Activated T-helper 1 cell treated with anti-CD3 and anti-CD28 coated beads, Interleukin-12 subunit alpha, Interleukin-12 subunit beta, Interleukin-2, Interleukin-4 antibody, amounts not matched to agents 30 ng/mL and 10 ng/mL and 1 ng/mL, durations not matched to agents 14 hours and 24 hours and 36 hours (primary cell): ENCODE results near the gene S1PR1. TPM values are rescaled to one million over a fixed set of nuclear protein-coding genes. Genes with fewer than 3 reads are reported as not detected.

Experiments used
- DNase-seq: peaks from one replicate; pipeline ENCODE4 v3.0.0; 2021; ENCODE audit warnings: low spot score
- H3K27ac Mint-ChIP-seq: one replicate; pipeline ENCODE4 v1.8.0; 2021; ENCODE audit warnings: mild to moderate bottlenecking, mixed read lengths
- H3K27me3 Mint-ChIP-seq: one replicate; pipeline ENCODE4 v1.8.0; 2022; ENCODE audit warnings: mild to moderate bottlenecking, moderate library complexity, mixed read lengths; ENCODE audit not compliant: insufficient read depth
- H3K36me3 Mint-ChIP-seq: one replicate; pipeline ENCODE4 v1.8.0; 2021; ENCODE audit warnings: low read depth, mixed read lengths
- H3K4me1 Mint-ChIP-seq: one replicate; pipeline ENCODE4 v1.8.0; 2021; ENCODE audit warnings: low read depth, mixed read lengths
- H3K4me3 Mint-ChIP-seq: one replicate; pipeline ENCODE4 v1.8.0; 2021; ENCODE audit warnings: mild to moderate bottlenecking, moderate library complexity, mixed read lengths
- H3K9me3 Mint-ChIP-seq: one replicate; pipeline ENCODE4 v1.8.0; 2021; ENCODE audit warnings: mixed read lengths
- intact Hi-C: fragments of 100-400 bp; cut with micrococcal nuclease; formaldehyde crosslinking; loops from one replicate; pipeline ENCODE4 v1.15.1; 2024
- total RNA-seq: library from RNA; stranded (reverse); gene quantifications from 2 replicates; pipeline ENCODE4 v1.2.3, GENCODE V29; 2022

The S1PR1 gene
- total RNA-seq, 1 donor from 2014 or later: 42.5 TPM

DNA sequence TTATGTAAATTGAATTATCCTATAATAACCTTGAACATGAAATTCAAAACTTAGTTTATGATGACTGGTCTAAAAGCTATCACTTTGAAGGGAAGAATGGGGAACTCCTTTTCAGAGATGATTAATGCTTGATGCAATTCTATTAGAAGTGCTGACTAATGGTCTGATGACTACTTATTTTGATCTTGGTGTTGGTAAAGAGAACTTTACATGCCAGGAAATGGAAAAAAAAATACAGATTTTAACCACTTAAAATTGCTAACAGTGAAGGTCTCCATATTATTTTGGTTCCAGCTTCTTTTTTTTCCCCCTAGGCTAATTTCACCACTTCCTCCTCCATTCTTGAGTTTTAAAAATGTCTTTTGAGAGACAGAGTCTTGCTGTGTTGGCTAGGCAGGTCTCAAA, 22.9 kb downstream of the S1PR1 start:
- Mint-ChIP-seq H3K36me3 (peaks cover 2% of the 10 kb centered on the region), H3K27me3 (no peaks in the 10 kb centered on the region), H3K9me3 (no peaks in the 10 kb centered on the region), H3K4me3 (no peak overlapping the region), H3K27ac (peak overlapping the region; percentile 19), H3K4me1 (peaks cover 62% of the 10 kb centered on the region)
- intact Hi-C loops: no loop called here
- no peak for DNase-seq

DNA sequence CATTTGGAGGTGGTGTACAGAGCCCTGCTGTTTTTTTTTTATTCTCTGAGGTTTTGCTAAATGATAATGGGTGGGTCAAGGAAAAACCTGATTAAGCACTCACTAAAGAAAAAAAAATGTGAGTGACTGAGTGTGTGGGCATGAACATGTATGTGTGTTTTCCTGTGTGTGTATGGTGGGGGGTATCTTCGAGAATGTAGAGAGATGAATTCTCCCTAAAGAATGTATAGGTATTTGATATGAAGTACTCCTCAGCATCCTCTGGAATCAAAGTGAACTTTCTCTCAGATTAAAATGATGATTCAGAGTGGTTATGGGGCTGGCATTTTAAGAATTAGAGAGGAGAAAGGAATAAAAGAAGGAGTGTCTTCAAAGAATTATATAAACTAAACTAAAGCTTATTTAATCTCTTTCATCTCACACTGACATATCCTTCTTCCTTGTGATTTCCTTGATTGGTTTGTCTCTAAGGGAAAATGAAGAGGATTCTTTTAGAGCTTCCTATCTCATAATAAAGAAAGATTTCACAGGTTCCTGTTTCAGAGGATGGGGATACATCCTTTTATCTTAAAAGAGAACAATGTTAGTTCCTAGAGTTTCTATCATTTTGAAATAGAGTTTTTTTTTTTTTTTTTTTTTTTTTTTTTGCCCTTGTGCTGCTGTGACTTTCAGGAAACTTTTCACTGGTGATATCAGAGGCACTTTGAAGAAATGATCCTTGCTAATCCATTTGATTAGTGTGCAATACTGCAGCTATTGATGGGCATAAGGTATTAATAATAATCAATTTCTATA, 23.9 kb downstream of the S1PR1 start:
- Mint-ChIP-seq H3K27ac (peak overlapping the region; percentile 21), H3K4me3 (peak overlapping the region; percentile 4), H3K27me3 (no peaks in the 10 kb centered on the region), H3K9me3 (no peaks in the 10 kb centered on the region), H3K36me3 (peaks cover 8% of the 10 kb centered on the region), H3K4me1 (peaks cover 72% of the 10 kb centered on the region)
- intact Hi-C loops: no loop called here
- DNase-seq: no peak

DNA sequence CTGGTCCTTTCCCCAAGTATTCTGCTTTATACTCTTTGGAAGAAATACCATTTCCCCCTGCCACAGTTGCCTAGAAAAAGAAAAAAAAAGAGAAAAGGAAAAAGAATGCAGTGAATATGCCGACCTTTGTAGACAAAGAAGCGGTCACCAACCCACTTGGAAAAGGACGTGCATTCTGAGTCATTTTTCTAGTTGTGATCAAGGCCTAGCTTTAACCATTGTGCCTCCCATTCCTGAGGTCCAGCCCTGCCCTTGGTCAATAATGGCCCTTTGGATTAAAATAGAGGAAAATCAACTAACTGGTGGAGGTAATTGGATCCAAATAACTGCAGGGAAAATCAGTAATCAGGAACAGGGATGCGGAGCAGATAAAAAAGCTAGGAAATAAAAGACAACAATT, 24.8 kb downstream of the S1PR1 start:
- Mint-ChIP-seq H3K9me3 (no peaks in the 10 kb centered on the region), H3K36me3 (peaks cover 8% of the 10 kb centered on the region), H3K27me3 (no peaks in the 10 kb centered on the region), H3K4me1 (peaks cover 73% of the 10 kb centered on the region), H3K4me3 (no peak overlapping the region), H3K27ac (no peak overlapping the region)
- intact Hi-C loops: loop anchor here (1.0 kb wide), 1 partner anchor 7 kb away; no protein-coding TSS in a partner anchor
- no peak for DNase-seq

DNA sequence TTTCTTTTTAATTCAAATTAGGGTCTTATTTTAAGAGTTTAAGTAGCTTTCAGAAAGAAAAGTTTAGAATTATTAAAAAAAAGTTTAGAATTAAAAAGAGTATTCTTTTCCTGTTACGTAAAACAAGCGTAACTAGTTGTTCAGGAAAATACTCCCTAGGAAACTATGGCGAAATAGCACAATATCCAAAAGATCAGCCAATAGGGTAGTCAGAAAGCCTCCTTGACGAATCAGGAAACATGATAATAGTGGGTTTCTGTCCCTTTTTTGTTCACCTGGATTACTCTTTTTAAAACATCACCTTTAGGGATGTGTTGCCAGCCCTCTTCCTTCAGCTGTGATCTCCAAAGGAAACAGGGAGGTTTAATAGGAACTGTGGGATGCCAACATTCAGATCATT, 25.2 kb downstream of the S1PR1 start:
- Mint-ChIP-seq H3K27ac (peak overlapping the region; percentile 25), H3K4me3 (peak overlapping the region; percentile 51), H3K9me3 (no peaks in the 10 kb centered on the region), H3K36me3 (peaks cover 10% of the 10 kb centered on the region), H3K4me1 (peaks cover 71% of the 10 kb centered on the region), H3K27me3 (no peaks in the 10 kb centered on the region)
- DNase-seq: no peak
- intact Hi-C loops: loop anchor here (1.0 kb wide), 1 partner anchor 8 kb away; no protein-coding TSS in a partner anchor

DNA sequence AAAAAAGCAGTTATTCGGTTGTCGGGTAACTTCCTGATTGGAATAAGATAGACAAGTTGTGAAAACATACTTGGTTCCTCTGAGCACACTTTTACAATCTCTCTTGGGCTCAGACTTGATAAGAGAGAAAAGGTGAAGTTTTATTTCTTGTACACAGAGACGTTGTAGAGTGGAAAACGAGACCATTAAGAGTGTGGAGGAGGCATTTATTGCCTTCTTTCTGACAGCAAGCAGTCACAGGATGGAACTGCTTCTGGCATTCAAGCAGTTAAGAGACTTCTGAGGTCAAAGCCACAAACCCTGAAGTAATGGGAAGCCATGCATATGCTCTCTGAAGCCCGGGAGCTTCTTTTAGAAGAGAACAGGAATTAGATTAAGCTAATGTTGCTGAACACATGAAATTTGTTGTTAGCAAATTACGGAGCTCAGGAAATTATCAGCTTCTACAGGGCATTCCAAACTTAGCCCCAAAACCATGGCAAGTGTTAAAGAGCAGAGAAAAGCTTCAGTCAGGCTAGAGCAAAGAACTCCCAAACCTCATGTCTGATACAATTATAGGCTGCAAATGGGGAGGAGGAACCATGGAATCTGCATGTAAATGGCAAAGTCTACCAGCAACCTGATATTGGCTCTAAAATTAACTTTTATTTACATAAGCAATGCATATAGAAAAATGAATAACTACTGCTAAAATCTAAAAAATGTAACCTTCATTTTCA, 26.0 kb downstream of the S1PR1 start:
- Mint-ChIP-seq H3K9me3 (no peaks in the 10 kb centered on the region), H3K4me3 (peak overlapping the region; percentile 51), H3K27me3 (no peaks in the 10 kb centered on the region), H3K4me1 (peaks cover 65% of the 10 kb centered on the region), H3K27ac (peak overlapping the region; percentile 25), H3K36me3 (peaks cover 10% of the 10 kb centered on the region)
- DNase-seq: peak; percentile 30
- intact Hi-C loops: loop anchor here (1.0 kb wide), 1 partner anchor 8 kb away; no protein-coding TSS in a partner anchor

DNA sequence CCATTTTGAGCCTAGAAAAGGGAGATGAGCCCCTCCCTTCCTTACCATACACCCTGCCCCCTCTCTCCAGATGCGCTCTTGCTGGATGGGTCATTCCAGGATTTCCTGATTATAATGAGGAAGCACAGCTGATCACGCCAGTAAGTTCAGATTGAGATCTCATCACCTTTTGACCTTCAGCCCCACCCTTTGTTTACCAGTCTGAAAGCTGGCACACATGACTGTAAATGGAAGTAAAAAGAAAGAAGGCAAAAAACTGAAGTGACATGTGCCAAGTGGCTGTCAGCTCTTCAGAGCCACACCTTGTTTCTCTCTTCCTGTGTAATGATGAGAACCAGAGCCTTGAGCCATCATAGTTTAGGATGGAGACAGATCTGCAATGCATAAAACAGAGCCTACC, 27.9 kb downstream of the S1PR1 start:
- Mint-ChIP-seq H3K27me3 (no peaks in the 10 kb centered on the region), H3K36me3 (peaks cover 10% of the 10 kb centered on the region), H3K9me3 (no peaks in the 10 kb centered on the region), H3K27ac (peak overlapping the region; percentile 78), H3K4me3 (peak overlapping the region; percentile 75), H3K4me1 (peaks cover 46% of the 10 kb centered on the region)
- intact Hi-C loops: no loop called here
- no peak for DNase-seq

DNA sequence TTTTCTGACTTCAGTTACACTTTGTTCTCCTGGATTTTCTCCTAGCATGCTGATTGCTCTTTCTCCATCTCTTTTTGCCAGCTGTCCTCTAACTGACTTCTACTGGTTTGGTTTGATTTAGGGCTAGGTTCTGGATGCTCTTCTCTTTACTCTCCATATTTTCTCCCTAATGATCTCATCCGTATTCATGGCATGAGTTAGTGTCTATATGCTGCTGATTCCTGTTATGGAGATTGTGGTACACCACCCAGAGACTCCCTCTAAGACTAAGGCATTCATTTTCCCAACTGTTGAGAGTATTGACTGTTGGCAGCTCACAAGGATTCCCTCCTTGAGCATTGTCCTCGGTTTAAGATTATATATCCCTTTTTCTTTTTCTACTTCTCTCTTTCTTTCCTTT, 28.9 kb downstream of the S1PR1 start:
- intact Hi-C loops: no loop called here
- Mint-ChIP-seq H3K27me3 (no peaks in the 10 kb centered on the region), H3K9me3 (peaks cover 4% of the 10 kb centered on the region), H3K36me3 (peaks cover 10% of the 10 kb centered on the region), H3K4me1 (peaks cover 36% of the 10 kb centered on the region), H3K4me3 (no peak overlapping the region), H3K27ac (peak overlapping the region; percentile 9)
- DNase-seq: no peak

DNA sequence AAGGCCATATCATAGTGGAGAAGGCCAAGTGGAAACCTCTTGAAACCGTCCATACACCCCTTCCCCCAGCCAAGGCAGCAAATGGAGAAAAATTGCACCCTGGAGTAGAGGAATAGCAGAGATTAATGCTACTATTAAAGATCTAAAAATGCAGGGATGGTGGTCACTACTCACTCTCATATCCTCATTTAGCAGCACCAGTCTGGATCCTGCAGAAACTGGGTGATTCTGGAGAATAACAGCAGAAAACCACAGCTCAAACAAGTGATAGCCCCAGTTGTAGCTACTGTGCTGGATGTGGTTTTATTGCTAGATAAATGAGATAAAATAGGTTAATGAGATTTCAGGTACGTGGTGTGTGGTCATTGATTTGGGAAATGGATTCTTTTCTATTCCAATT, 30.3 kb downstream of the S1PR1 start:
- Mint-ChIP-seq H3K9me3 (peaks cover 15% of the 10 kb centered on the region), H3K36me3 (peaks cover 15% of the 10 kb centered on the region), H3K27ac (no peak overlapping the region), H3K4me1 (peaks cover 28% of the 10 kb centered on the region), H3K4me3 (no peak overlapping the region), H3K27me3 (no peaks in the 10 kb centered on the region)
- intact Hi-C loops: no loop called here
- DNase-seq: no peak

DNA sequence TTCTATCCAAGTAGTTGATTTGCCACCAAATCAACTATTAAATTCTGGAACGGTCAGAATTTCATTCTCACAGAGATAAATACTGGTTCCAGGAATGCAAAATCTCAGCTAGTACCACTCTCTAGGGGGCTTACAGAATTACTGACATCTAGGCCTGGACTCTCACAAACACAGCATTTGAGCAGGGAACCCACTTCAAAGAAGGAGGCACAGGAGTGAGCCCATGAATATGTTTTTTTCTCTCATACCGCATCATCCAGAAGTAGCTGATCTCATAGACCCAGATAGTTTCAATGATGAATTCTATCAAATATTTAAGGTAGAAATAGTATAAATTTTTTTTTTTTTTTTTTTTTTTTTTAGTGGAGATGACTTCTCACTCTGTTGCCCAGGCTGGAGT, 32.1 kb downstream of the S1PR1 start:
- DNase-seq: no peak
- Mint-ChIP-seq H3K4me3 (no peak overlapping the region), H3K9me3 (peaks cover 23% of the 10 kb centered on the region), H3K36me3 (peaks cover 21% of the 10 kb centered on the region), H3K4me1 (peaks cover 17% of the 10 kb centered on the region), H3K27ac (no peak overlapping the region), H3K27me3 (no peaks in the 10 kb centered on the region)
- intact Hi-C loops: no loop called here

DNA sequence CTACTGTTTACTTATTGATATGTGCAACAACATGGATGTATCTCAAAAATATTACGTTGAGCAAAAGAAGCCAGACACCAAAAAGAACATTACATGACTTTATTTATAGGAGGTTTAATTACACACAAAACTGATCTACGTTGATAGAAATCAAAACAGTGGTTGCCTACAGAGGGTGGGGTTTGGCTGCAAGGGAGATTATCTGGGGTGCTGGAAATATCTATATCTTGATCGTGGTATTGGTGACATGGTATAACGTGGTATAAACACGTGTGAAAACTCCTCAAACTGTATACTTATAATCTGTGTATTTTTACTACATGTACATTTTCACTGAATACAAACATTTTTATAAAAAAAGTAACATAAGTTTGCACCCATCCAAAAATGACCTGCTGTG, 38.9 kb downstream of the S1PR1 start:
- H3K27me3 Mint-ChIP-seq: no peaks in the 10 kb centered on the region
- H3K36me3 Mint-ChIP-seq: peaks cover 11% of the 10 kb centered on the region
- intact Hi-C loops: no loop called here
- H3K4me3 Mint-ChIP-seq: no peak overlapping the region
- H3K9me3 Mint-ChIP-seq: peaks cover 21% of the 10 kb centered on the region
- H3K27ac Mint-ChIP-seq: no peak overlapping the region
- peaks cover 33% of the 10 kb centered on the region for H3K4me1 Mint-ChIP-seq
- DNase-seq: no peak

DNA sequence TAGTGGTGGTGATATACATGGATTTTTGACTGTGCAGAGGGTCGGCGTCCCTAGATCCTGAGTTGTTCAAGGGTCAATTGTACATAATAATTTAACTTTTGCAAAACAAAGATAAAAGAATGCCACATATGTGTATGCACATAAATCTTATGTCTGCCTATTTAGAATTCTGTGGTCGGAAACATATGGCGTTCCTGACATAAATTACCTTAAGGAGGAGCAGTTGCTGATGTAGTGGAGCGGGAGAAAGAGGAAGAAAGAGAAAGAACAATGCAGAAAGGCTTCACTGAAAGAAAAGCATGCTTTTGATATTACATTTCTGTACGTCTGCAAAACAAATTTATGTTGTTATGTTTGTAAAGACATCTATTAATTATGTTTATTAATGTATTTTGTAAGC, 40.0 kb downstream of the S1PR1 start:
- Mint-ChIP-seq H3K27me3 (no peaks in the 10 kb centered on the region), H3K4me1 (peaks cover 43% of the 10 kb centered on the region), H3K9me3 (peaks cover 10% of the 10 kb centered on the region), H3K4me3 (no peak overlapping the region), H3K36me3 (peaks cover 9% of the 10 kb centered on the region), H3K27ac (no peak overlapping the region)
- no peak for DNase-seq
- intact Hi-C loops: no loop called here

DNA sequence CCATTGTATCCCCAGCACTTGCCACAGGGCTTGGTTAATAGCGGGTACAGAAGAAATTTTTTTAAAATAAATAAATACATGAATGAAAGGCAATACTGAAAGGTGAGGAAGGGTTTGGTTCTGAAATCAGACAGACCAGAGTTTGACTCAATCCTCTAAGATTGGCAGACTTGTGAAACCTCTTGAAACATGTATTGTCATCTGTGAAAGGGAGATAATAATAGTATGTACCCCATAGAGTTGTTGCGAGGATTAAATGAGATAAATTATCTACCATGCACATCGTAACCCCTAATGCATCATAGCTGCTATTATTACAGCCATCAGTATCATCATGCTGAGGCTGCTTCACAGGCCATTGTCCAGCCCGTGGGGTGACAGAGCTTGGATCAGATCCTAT, 41.4 kb downstream of the S1PR1 start:
- Mint-ChIP-seq H3K9me3 (peaks cover 8% of the 10 kb centered on the region), H3K36me3 (peaks cover 8% of the 10 kb centered on the region), H3K4me3 (no peak overlapping the region), H3K4me1 (peaks cover 57% of the 10 kb centered on the region), H3K27me3 (no peaks in the 10 kb centered on the region), H3K27ac (no peak overlapping the region)
- no peak for DNase-seq
- intact Hi-C loops: no loop called here

DNA sequence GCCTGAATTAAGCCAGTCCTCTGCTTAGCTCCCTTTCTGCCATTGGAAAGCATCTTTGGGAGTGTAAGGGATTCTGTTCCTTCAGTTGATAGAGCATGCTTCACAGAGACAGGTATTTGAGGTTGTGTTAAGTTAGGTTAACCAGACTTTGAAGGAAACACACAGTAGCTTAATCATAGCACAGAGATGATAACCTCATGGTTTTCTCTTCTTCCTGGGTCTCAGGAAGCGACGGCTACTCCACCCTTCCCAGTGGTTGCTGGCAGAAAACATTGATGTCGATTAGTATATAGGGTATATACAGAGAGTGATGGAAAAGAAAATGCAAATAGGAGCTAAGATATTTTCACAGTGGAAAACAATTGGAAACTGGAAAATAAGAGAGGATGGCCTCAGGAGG, 42.0 kb downstream of the S1PR1 start:
- Mint-ChIP-seq H3K9me3 (peaks cover 2% of the 10 kb centered on the region), H3K27me3 (no peaks in the 10 kb centered on the region), H3K36me3 (peaks cover 3% of the 10 kb centered on the region), H3K4me3 (peak overlapping the region; percentile 32), H3K4me1 (peaks cover 63% of the 10 kb centered on the region), H3K27ac (no peak overlapping the region)
- intact Hi-C loops: no loop called here
- no peak for DNase-seq
